Osteocyte (in vitro differentiated cells): ENCODE data around the gene NEK8. TPM values are rescaled to one million over a fixed set of nuclear protein-coding genes. Genes with fewer than 3 reads are reported as not detected.

Experiments
- DNase-seq: peaks from one replicate; pipeline ENCODE4 v3.0.0; 2021; ENCODE audit warnings: mixed read lengths; ENCODE audit not compliant: unreplicated experiment; ENCODE audit errors: extremely low spot score
- H3K27ac Mint-ChIP-seq: one replicate; pipeline ENCODE4 v1.8.0; 2021; ENCODE audit warnings: mild to moderate bottlenecking, mixed read lengths; ENCODE audit not compliant: unreplicated experiment
- H3K27me3 Mint-ChIP-seq: one replicate; pipeline ENCODE4 v1.8.0; 2021; ENCODE audit warnings: mixed read lengths; ENCODE audit not compliant: unreplicated experiment
- H3K36me3 Mint-ChIP-seq: one replicate; pipeline ENCODE4 v1.8.0; 2021; ENCODE audit warnings: mixed read lengths; ENCODE audit not compliant: unreplicated experiment
- H3K4me1 Mint-ChIP-seq: one replicate; pipeline ENCODE4 v1.8.0; 2021; ENCODE audit warnings: mixed read lengths; ENCODE audit not compliant: unreplicated experiment
- H3K4me3 Mint-ChIP-seq: one replicate; pipeline ENCODE4 v1.8.0; 2021; ENCODE audit warnings: mild to moderate bottlenecking, moderate library complexity, mixed read lengths; ENCODE audit not compliant: unreplicated experiment
- H3K9me3 Mint-ChIP-seq: one replicate; pipeline ENCODE4 v1.8.0; 2021; ENCODE audit warnings: mixed read lengths; ENCODE audit not compliant: unreplicated experiment
- CTCF ChIP-seq: fragments of 200-600 bp; sonication (generic); IDR thresholded peaks from 2 replicates; pipeline ENCODE4 v1.5.0; 2021; ENCODE audit warnings: antibody characterized with exemption, mild to moderate bottlenecking, moderate library complexity
- total RNA-seq: library from RNA; stranded (reverse); gene quantifications from 2 replicates; pipeline ENCODE4 v1.2.1, GENCODE V29; 2021

The NEK8 gene
- total RNA-seq, 1 donor from 2014 or later: 9.9 TPM

- DNase-seq: no peak
These were observed 15.7 kb upstream of the NEK8 start for GRCh38 chr17:28712705-28713415.

GRCh38 chr17:28714281-28714680, 14.3 kb upstream of the NEK8 start:
- DNase-seq: no peak
- peak overlapping the region; percentile 35 for H3K4me3 Mint-ChIP-seq
- peaks cover 54% of the 10 kb centered on the region for H3K4me1 Mint-ChIP-seq
- no peaks in the 10 kb centered on the region for H3K27me3 Mint-ChIP-seq
- H3K36me3 Mint-ChIP-seq: peaks cover 11% of the 10 kb centered on the region
- TF ChIP-seq CTCF: no peak
- no peaks in the 10 kb centered on the region for H3K9me3 Mint-ChIP-seq
- H3K27ac Mint-ChIP-seq: no peak overlapping the region

More at GRCh38 chr17:28712705-28713415, 15.7 kb upstream of the NEK8 start:
- H3K4me3 Mint-ChIP-seq: no peak overlapping the region
- TF ChIP-seq CTCF: no peak
- peak overlapping the region; percentile 52 for H3K27ac Mint-ChIP-seq
- H3K9me3 Mint-ChIP-seq: no peaks in the 10 kb centered on the region
- peaks cover 11% of the 10 kb centered on the region for H3K36me3 Mint-ChIP-seq
- H3K4me1 Mint-ChIP-seq: peaks cover 42% of the 10 kb centered on the region
- no peaks in the 10 kb centered on the region for H3K27me3 Mint-ChIP-seq

- Mint-ChIP-seq H3K36me3 (peaks cover 15% of the 10 kb centered on the region), H3K27ac (no peak overlapping the region), H3K4me1 (peaks cover 56% of the 10 kb centered on the region), H3K27me3 (no peaks in the 10 kb centered on the region), H3K9me3 (no peaks in the 10 kb centered on the region), H3K4me3 (no peak overlapping the region)
- DNase-seq: no peak
- TF ChIP-seq CTCF: no peak
These were observed 13.4 kb upstream of the NEK8 start for GRCh38 chr17:28715217-28715616.

- Mint-ChIP-seq H3K4me3 (peak overlapping the region; percentile 78), H3K4me1 (peaks cover 60% of the 10 kb centered on the region), H3K36me3 (peaks cover 27% of the 10 kb centered on the region), H3K9me3 (no peaks in the 10 kb centered on the region), H3K27ac (peak overlapping the region; percentile 83), H3K27me3 (no peaks in the 10 kb centered on the region)
- no peak for TF ChIP-seq CTCF
- no peak for DNase-seq
These were observed 11.6 kb upstream of the NEK8 start for GRCh38 chr17:28716740-28717577.
